HG03575 (cell line): ENCODE results near the gene ALOX12B.
"Not testable (repeated sequence)": the region's sequence is repeated elsewhere in the genome, so short reads cannot be mapped to it uniquely, and the experiment has no call there.

ENCODE experiments used
- ATAC-seq: cut with Tn5 transposase; IDR thresholded peaks from one replicate; pipeline ENCODE4 v1.9.1; 2021; ENCODE audit not compliant: unreplicated experiment, insufficient number of reproducible peaks, low FRiP score; ENCODE audit errors: extremely low read depth

The ALOX12B gene

GRCh38 chr17:8051831-8052230 is 35.7 kb downstream of the ALOX12B start:
- ATAC-seq = no peak

GRCh38 chr17:8048736-8049135 is 38.8 kb downstream of the ALOX12B start:
- no peak for ATAC-seq

GRCh38 chr17:8048236-8048635 is 39.3 kb downstream of the ALOX12B start:
- ATAC-seq = no peak

- no peak for ATAC-seq
Observed at GRCh38 chr17:8047769-8048110, 39.8 kb downstream of the ALOX12B start.

GRCh38 chr17:8046929-8047768 is 40.4 kb downstream of the ALOX12B start:
- ATAC-seq = no peak

GRCh38 chr17:8046306-8046928 is 41.1 kb downstream of the ALOX12B start:
- ATAC-seq = no peak

- ATAC-seq = no peak
Observed at GRCh38 chr17:8044819-8045810, 42.4 kb downstream of the ALOX12B start.

GRCh38 chr17:8041979-8042378 is 45.5 kb downstream of the ALOX12B start:
- ATAC-seq = no peak

- ATAC-seq = no peak
Observed at GRCh38 chr17:8041249-8041928, 46.1 kb downstream of the ALOX12B start.

- ATAC-seq = no peak
Observed at GRCh38 chr17:8039611-8040168, 47.8 kb downstream of the ALOX12B start.

- ATAC-seq = no peak
Observed at GRCh38 chr17:8038954-8039610, 48.4 kb downstream of the ALOX12B start, which contains the start of gene ALOX15B. TSS of gene ALOX15B (plus strand) at chr17:8039059. CDS start at chr17:8039156, 97 bp downstream.

- ATAC-seq = no peak
Observed at GRCh38 chr17:8032442-8032841, 55.1 kb downstream of the ALOX12B start.

GRCh38 chr17:8031950-8032349 is 55.6 kb downstream of the ALOX12B start:
- no peak for ATAC-seq

GRCh38 chr17:8031261-8031661 is 56.3 kb downstream of the ALOX12B start:
- ATAC-seq = no peak

GRCh38 chr17:8029121-8029520 is 58.4 kb downstream of the ALOX12B start:
- no peak for ATAC-seq

GRCh38 chr17:8025176-8025911 is 62.2 kb downstream of the ALOX12B start:
- ATAC-seq = no peak

- ATAC-seq = not testable (repeated sequence)
Observed at GRCh38 chr17:8024161-8024560, 63.4 kb downstream of the ALOX12B start.
